Stomach smooth muscle (tissue), 2 donors: ENCODE data around the gene GPC1.

Experiments
- H3K27ac ChIP-seq: one replicate; pipeline ENCODE4 v1.7.0; 2013; ENCODE audit warnings: mild to moderate bottlenecking, low read length, inconsistent platforms
- H3K27me3 ChIP-seq, 2 donors: one replicate each; pipeline ENCODE4 v1.7.0; 2013; ENCODE audit warnings: low read length in 2 of 2; ENCODE audit not compliant: insufficient read depth in 2 of 2, control insufficient read depth in 1 of 2
- H3K36me3 ChIP-seq, 2 donors: one replicate each; pipeline ENCODE4 v1.7.0; 2013; ENCODE audit warnings: low read length in 2 of 2; ENCODE audit not compliant: control insufficient read depth in 2 of 2, insufficient read depth in 2 of 2
- H3K4me1 ChIP-seq: one replicate; pipeline ENCODE4 v1.7.0; 2013; ENCODE audit warnings: low read length; ENCODE audit not compliant: control insufficient read depth, insufficient read depth
- H3K4me3 ChIP-seq, 2 donors: one replicate each; pipeline ENCODE4 v1.7.0; 2013; ENCODE audit warnings: low read length in 2 of 2
- H3K9ac ChIP-seq, 2 donors: one replicate each; pipeline ENCODE4 v1.7.0; 2013; ENCODE audit warnings: low read length in 2 of 2, mild to moderate bottlenecking in 1 of 2
- H3K9me3 ChIP-seq, 2 donors: one replicate each; pipeline ENCODE4 v1.7.0; 2013; ENCODE audit warnings: low read length in 2 of 2; ENCODE audit not compliant: control insufficient read depth in 2 of 2
- donor health status: healthy.
- donor health status: Pancreatic carcinoma.

The GPC1 gene

GRCh38 chr2:240449764-240450531, 14.5 kb downstream of the GPC1 start:
- Histone ChIP-seq H3K27me3 (peaks cover 0 to 2% of the 10 kb centered on the region in 2 donors), H3K4me3 (no peak overlapping the region), H3K27ac (no peak overlapping the region), H3K9ac (no peak overlapping the region), H3K4me1 (peaks cover 31% of the 10 kb centered on the region), H3K36me3 (peaks cover 0 to 4% of the 10 kb centered on the region in 2 donors), H3K9me3 (no peaks in the 10 kb centered on the region)

DNA sequence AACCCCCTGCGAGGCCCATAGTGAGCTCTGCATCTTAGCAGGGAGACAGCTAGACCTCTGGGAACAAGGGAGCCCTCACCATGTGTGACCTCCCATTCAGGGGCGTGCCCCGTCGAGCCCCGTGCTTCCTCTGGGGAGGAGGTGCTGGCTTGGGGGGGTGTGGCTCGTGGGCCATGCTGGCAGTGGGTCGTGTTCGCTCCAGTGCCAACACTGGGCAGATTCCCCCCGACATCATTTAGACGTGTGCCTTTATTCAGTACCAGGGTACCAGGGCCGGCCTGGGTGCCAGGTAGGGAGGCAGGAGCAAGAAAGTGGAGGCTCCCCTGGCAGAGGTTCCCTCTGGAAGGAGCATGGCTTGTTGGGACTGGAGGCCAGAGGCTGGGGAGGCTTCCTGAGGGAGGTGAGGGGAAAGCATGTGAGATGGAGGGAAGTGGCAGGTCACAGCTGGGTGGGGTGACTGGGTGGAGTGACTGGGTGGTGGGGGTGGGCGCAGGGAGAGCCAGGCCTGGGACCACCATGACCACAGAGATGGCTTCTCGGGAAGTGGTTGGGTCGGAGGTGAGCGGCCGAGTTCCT, 15.2 kb downstream of the GPC1 start:
- Histone ChIP-seq H3K27me3 (peaks cover 0 to 2% of the 10 kb centered on the region in 2 donors), H3K9ac (no peak overlapping the region), H3K9me3 (no peaks in the 10 kb centered on the region), H3K4me3 (no peak overlapping the region), H3K27ac (no peak overlapping the region), H3K4me1 (peaks cover 31% of the 10 kb centered on the region), H3K36me3 (peaks cover 0 to 4% of the 10 kb centered on the region in 2 donors)

GRCh38 chr2:240451108-240451611, 15.7 kb downstream of the GPC1 start:
- Histone ChIP-seq H3K9ac (no peak overlapping the region), H3K36me3 (peaks cover 0 to 1% of the 10 kb centered on the region in 2 donors), H3K4me1 (peaks cover 31% of the 10 kb centered on the region), H3K9me3 (no peaks in the 10 kb centered on the region), H3K4me3 (no peak overlapping the region), H3K27ac (no peak overlapping the region), H3K27me3 (peaks cover 0 to 2% of the 10 kb centered on the region in 2 donors)

DNA sequence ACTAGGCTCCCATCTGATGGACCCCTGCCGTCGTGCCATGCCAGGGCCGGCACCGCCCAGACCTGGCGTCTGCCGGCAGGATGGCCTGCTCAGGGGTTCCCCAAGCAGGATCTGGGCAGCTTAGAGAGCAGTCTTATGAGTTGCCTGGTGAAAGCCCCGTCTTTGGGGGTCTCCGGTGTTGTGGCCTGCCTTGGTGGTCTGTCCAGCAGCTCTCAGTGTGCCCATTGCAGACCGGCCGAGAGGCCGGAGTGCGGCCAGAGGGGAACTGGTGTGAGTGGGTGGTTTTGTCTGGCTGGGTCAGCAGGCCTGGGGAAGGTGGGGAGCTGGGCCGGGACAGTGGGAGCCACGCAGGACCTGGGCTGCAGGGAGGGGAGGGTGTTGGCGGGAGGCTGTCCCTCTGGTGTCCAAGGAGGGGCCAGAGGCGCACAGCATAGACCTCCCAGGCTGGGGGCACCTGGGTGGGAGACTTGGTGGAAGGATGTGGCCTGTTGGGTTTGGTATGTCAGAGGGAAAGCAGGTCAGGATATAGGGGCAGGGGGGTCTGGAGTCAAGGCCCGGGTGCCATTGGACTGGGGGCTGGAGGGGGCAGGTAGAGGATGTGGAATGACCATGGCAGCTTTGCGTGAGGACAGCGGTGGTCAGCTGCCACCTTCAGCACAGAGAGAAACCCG, 16.5 kb downstream of the GPC1 start:
- H3K27ac ChIP-seq = no peak overlapping the region
- H3K4me3 ChIP-seq = peak overlapping the region in 1 of 2 donors; percentile 70
- no peaks in the 10 kb centered on the region for H3K36me3 ChIP-seq
- H3K4me1 ChIP-seq = peaks cover 31% of the 10 kb centered on the region
- peak overlapping the region; percentile 29 to 47 for H3K9ac ChIP-seq
- peaks cover 0 to 2% of the 10 kb centered on the region in 2 donors for H3K27me3 ChIP-seq
- no peaks in the 10 kb centered on the region for H3K9me3 ChIP-seq

DNA sequence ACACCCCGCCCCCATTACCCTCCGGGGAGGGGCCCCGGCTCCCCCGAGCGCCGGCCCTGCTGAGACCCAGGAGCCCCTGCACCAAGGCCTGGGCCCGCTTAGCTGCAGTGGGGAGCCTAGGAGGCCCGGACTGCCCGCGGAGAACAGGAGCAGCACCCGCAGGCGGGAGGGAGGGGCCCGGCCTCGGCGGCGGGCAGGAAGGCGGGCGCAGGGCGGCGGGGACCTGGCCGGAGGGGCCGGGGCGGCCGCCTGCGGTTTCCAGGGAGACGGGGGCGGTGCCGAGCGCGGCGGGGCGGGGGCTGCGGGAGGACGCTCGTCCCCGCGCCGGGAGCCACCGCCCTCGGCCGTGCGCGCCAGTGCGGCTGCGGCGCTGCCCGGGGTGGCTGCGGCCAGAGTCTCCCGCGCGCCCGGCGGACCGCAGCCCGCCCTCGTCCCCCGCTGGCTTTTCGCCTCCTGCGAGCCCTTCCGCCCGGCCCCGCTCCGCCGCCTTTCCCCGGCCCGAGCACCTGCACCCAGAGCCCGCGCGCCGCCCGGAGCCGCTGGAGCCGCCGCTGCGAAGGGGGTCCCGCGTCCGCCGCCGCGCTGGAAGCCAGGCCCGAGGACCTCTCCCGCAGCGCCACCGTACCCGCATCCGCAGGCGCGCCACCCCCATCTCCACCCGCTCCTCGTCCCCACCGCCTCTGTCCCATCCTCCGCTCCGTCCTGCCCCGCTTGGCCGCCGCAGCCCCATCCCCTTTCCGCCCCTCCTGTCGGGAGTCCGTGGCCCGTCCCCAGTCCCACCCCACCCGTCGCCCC, 17.2 kb downstream of the GPC1 start:
- Histone ChIP-seq H3K27ac (no peak overlapping the region), H3K4me1 (peaks cover 29% of the 10 kb centered on the region), H3K27me3 (peaks cover 0 to 2% of the 10 kb centered on the region in 2 donors), H3K9ac (peak overlapping the region in 1 of 2 donors; percentile 29), H3K9me3 (no peaks in the 10 kb centered on the region), H3K36me3 (no peaks in the 10 kb centered on the region), H3K4me3 (peak overlapping the region in 1 of 2 donors; percentile 70)

GRCh38 chr2:240453461-240454105, 18.1 kb downstream of the GPC1 start:
- Histone ChIP-seq H3K27ac (no peak overlapping the region), H3K27me3 (peaks cover 0 to 2% of the 10 kb centered on the region in 2 donors), H3K9ac (no peak overlapping the region), H3K4me3 (peak overlapping the region in 1 of 2 donors; percentile 49), H3K4me1 (peaks cover 28% of the 10 kb centered on the region), H3K9me3 (no peaks in the 10 kb centered on the region), H3K36me3 (no peaks in the 10 kb centered on the region)

DNA sequence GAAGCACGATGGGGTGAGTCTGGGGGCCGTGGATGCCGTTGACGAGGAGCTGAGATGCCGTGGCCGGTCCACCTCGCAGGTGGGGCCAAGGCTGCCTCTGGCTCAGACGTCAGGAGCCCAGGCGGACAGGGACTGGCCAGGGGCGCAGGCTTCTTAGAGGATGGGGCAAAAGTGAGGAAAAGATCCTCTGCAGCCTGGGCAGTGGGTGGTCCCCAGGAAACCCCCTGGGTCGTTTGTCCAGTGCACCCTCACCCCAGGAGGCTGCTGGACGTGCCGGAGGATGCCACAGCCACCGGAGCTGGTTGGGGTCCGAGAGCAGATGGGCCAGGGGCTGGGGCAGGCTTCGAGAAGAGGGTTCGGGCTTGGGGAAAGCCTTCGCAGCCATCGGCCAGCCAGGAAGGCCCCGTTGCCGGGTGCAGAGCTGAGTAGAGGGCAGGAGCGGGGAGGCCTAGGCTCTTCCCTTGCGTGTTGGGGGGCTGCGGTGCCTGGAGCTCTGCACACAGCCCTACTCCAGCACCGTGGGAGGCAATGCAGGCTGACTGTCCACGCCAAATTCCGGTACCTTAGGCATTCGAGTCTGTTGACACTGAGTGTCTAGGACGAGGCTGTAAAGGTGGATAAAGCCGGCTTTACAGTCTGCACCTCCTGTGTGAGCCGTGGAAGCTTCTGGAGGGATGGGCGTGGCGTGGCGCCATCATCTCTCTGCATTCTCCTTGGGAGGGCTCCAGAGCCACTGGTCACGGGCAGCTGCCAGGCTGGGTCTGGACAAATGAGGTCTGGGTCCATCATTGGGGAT, 18.8 kb downstream of the GPC1 start:
- Histone ChIP-seq H3K27me3 (peaks cover 0 to 2% of the 10 kb centered on the region in 2 donors), H3K4me3 (no peak overlapping the region), H3K9me3 (no peaks in the 10 kb centered on the region), H3K36me3 (no peaks in the 10 kb centered on the region), H3K9ac (no peak overlapping the region), H3K27ac (no peak overlapping the region), H3K4me1 (peaks cover 28% of the 10 kb centered on the region)

DNA sequence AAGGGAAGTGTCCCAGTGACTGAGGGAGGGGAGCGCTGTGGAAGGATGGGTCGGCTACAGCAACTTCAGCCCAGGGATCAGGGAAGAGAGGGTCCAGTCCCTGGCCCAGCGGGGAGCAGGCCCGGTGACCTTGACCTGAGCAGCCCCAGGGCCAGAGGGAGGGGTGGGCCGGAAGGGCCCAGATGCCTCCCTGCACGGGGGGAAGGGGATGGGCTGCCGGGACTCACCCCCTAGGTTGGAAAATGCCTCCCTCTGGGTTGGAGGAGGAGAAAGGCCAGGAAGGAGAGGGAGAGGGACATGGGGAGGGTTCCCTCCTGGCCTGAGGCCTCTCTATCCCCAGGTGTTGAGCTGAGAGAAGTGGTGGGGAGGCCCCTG, 19.8 kb downstream of the GPC1 start:
- Histone ChIP-seq H3K9me3 (no peaks in the 10 kb centered on the region), H3K27me3 (peaks cover 0 to 2% of the 10 kb centered on the region in 2 donors), H3K4me1 (peaks cover 22% of the 10 kb centered on the region), H3K9ac (no peak overlapping the region), H3K27ac (no peak overlapping the region), H3K36me3 (no peaks in the 10 kb centered on the region), H3K4me3 (no peak overlapping the region)

- Histone ChIP-seq H3K36me3 (no peaks in the 10 kb centered on the region), H3K9ac (no peak overlapping the region), H3K4me3 (no peak overlapping the region), H3K27ac (no peak overlapping the region), H3K27me3 (peaks cover 0 to 2% of the 10 kb centered on the region in 2 donors), H3K4me1 (peaks cover 22% of the 10 kb centered on the region), H3K9me3 (no peaks in the 10 kb centered on the region)
Measured at GRCh38 chr2:240455647-240456446, 20.4 kb downstream of the GPC1 start.
